ENCODE data around the gene NEK1. TPM values are rescaled to one million over a fixed set of nuclear protein-coding genes. Genes with fewer than 3 reads are reported as not detected.
"Not testable (repeated sequence)": the region's sequence is repeated elsewhere in the genome, so short reads cannot be mapped to it uniquely, and the experiment has no call there.

Gene NEK1
- polyA plus RNA-seq, 3 donors: 21.1 to 27.1 (median 23.7) TPM

- DNase-seq (ENCODE audit: low read depth in 3 of 3, low spot score in 2 of 3): no peak
Measured at GRCh38 chr4:169627307-169627706, 14.9 kb upstream of the NEK1 start.

GRCh38 chr4:169626331-169627282, 14.2 kb upstream of the NEK1 start:
- DNase-seq (ENCODE audit: low read depth in 3 of 3, low spot score in 2 of 3): no peak

GRCh38 chr4:169625886-169626285, 13.5 kb upstream of the NEK1 start:
- DNase-seq (ENCODE audit: low read depth in 3 of 3, low spot score in 2 of 3): no peak

- not testable (repeated sequence) for DNase-seq (ENCODE audit: low read depth in 3 of 3, low spot score in 2 of 3)
Measured at GRCh38 chr4:169624012-169624411, 11.6 kb upstream of the NEK1 start.

- DNase-seq (ENCODE audit: low read depth in 3 of 3, low spot score in 2 of 3): no peak
Measured at GRCh38 chr4:169622566-169622965, 10.2 kb upstream of the NEK1 start.

- DNase-seq (ENCODE audit: low read depth in 3 of 3, low spot score in 2 of 3): no peak
Measured at GRCh38 chr4:169621731-169622492, 9.5 kb upstream of the NEK1 start.

GRCh38 chr4:169620880-169621248, 8.5 kb upstream of the NEK1 start:
- no peak for DNase-seq (ENCODE audit: low read depth in 3 of 3, low spot score in 2 of 3)

- peak; percentile 91 to 96 (median 91) for DNase-seq (ENCODE audit: low read depth in 3 of 3, low spot score in 2 of 3)
Measured at GRCh38 chr4:169619958-169620879, 7.8 kb upstream of the NEK1 start, which contains the start of gene CLCN3. TSS of gene CLCN3 (plus strand) at chr4:169620578. CDS start at chr4:169635929, 15,351 bp downstream.

- no peak for DNase-seq (ENCODE audit: low read depth in 3 of 3, low spot score in 2 of 3)
Measured at GRCh38 chr4:169619518-169619957, 7.2 kb upstream of the NEK1 start.

GRCh38 chr4:169618986-169619385, 6.6 kb upstream of the NEK1 start:
- DNase-seq (ENCODE audit: low read depth in 3 of 3, low spot score in 2 of 3): no peak

GRCh38 chr4:169618286-169618685, 5.9 kb upstream of the NEK1 start:
- no peak for DNase-seq (ENCODE audit: low read depth in 3 of 3, low spot score in 2 of 3)

- DNase-seq (ENCODE audit: low read depth in 3 of 3, low spot score in 2 of 3): no peak
Measured at GRCh38 chr4:169617306-169617705, 4.9 kb upstream of the NEK1 start.

GRCh38 chr4:169616846-169617245, 4.5 kb upstream of the NEK1 start:
- no peak for DNase-seq (ENCODE audit: low read depth in 3 of 3, low spot score in 2 of 3)

GRCh38 chr4:169615467-169616106, 3.2 kb upstream of the NEK1 start:
- no peak for DNase-seq (ENCODE audit: low read depth in 3 of 3, low spot score in 2 of 3)

GRCh38 chr4:169612871-169613859, 782 bp upstream of the NEK1 start:
- DNase-seq (ENCODE audit: low read depth in 3 of 3, low spot score in 2 of 3): peak in 2 of 3 donors; percentile 58 to 76

- DNase-seq (ENCODE audit: low read depth in 3 of 3, low spot score in 2 of 3): no peak
Measured at GRCh38 chr4:169611157-169611556, 1.2 kb downstream of the NEK1 start.

- no peak for DNase-seq (ENCODE audit: low read depth in 3 of 3, low spot score in 2 of 3)
Measured at GRCh38 chr4:169604903-169605331, 7.5 kb downstream of the NEK1 start.

GRCh38 chr4:169604131-169604900, 8.1 kb downstream of the NEK1 start:
- DNase-seq (ENCODE audit: low read depth in 3 of 3, low spot score in 2 of 3): no peak
